Measurements from ENCODE around the gene ABCB9. TPM values are rescaled to one million over a fixed set of nuclear protein-coding genes. Genes with fewer than 3 reads are reported as not detected.

ABCB9 gene
- total and polyA plus RNA-seq, 2 of the 8 experiments (the other 6 are each of a cell fraction or from before 2014, with no cell fraction given): 3.8 to 8.0 TPM

DNA sequence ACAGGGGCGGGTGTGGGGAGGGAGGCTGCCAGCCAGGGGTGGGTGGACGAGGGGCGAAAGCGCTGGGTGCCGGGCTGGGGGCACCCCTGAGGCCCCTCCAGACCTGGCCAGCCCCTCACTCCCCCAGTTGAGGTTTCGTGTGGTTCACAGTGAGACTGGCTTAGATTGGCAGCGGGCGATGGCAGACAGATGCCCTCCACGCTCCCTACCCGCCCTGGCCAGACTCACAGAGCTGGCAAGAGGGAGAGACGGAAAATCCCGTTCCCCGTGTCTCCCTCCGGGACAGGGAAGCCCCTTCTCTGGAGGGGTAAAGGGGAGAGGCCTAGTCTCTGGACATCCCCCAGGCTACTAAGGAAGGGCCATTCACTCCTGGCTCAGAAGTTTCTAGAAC, 37.1 kb downstream of the ABCB9 start (continued):
- no peak for TF ChIP-seq RXRA (IDR thresholded peaks at IDR 0.05; ENCODE audit: insufficient read depth, low read depth, low read length)
- TF ChIP-seq GABPA (IDR thresholded peaks at IDR 0.05; ENCODE audit: borderline replicate concordance, insufficient read depth, low read length): no peak
- no peak for TF ChIP-seq SUZ12 (IDR thresholded peaks at IDR 0.05; ENCODE audit: low read length)
- TF ChIP-seq JUN (IDR thresholded peaks at IDR 0.05; ENCODE audit: low read depth, low read length): no peak
- TF ChIP-seq POU5F1 (IDR thresholded peaks at IDR 0.05; ENCODE audit: low read depth, low read length): no peak
- no peak for TF ChIP-seq TCF12 (IDR thresholded peaks at IDR 0.05; ENCODE audit: low read depth, low read length)
- no peak for TF ChIP-seq SIX5 (IDR thresholded peaks at IDR 0.05; ENCODE audit: low read depth, low read length)

All from H1 (cell line).